ENCODE measurements around the gene SNRNP70.
"Not testable (repeated sequence)": the region's sequence is repeated elsewhere in the genome, so short reads cannot be mapped to it uniquely, and the experiment has no call there.

Gene SNRNP70

DNA sequence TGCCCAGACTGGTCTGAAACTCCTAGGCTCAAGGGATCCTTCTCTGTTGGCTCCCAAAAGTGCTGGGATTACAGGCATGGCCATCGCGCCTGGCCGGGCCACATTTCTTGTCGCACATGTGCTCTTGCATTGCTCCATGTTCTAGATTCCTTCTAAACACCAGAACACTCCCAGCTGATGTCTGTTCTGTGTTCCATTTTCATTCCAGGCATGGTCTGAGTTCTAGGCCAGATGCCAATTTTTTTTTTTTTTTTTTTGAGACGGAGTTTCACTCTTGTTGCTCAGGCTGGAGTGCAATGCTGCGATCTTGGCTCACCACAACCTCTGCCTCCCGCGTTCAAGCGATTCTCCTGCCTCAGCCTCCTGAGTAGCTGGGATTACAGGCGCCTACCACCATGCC lies 36.6 kb downstream of the SNRNP70 start:
- not testable (repeated sequence) for DNase-seq

DNA sequence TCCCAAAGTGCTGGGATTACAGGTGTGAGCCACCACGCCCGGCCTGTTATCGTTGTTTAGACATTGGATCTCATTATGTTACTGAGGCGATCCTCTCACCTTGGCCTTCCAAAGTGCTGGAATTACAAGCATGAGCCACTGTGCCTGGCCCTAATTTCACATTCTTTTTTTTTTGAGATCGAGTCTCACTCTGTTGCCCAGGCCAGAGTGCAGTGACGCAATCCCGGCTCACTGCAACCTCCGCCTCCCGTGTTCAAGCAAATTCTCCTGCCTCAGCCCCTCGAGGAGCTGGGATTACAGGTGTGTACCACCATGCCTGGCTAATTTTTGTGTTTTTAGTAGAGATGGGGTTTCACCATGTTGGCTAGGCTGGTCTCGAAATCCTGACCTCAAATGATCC lies 38.0 kb downstream of the SNRNP70 start:
- DNase-seq = not testable (repeated sequence)

DNA sequence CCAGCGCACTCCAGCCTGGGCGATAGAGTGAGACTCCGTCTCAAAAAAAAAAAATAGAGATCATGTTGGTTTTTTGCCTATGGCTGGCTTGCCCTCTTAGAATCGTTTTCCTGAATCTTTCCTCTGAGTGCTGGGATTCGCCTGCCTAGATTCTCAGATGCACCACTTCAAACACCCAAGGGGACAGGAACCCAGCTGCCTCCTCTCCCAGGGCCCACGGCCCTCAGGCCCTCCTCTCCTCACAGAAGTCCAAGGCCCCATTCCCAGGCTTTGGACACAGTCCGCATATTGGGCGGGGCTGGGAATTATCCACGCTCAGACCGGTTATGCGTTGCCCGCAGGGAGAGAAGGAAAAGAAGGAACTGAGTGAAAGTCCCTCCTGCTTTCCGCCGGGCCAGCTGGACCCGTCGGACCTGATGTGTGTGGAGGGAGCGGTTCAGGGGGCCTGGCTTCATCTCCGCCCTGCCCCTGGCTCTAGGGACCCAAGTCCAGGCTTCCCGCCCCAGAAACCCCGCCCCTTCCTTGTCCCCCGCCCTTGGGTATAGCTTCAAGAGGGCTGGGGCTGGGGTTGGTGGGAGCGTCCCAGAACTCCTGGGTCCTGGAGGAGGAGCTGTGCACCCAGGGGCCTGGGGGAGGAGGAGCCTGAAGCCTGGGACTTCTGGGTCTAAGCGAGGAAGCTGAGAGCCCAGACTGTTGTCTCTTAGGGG lies 39.9 kb downstream of the SNRNP70 start:
- peak; percentile 52 for DNase-seq

DNA sequence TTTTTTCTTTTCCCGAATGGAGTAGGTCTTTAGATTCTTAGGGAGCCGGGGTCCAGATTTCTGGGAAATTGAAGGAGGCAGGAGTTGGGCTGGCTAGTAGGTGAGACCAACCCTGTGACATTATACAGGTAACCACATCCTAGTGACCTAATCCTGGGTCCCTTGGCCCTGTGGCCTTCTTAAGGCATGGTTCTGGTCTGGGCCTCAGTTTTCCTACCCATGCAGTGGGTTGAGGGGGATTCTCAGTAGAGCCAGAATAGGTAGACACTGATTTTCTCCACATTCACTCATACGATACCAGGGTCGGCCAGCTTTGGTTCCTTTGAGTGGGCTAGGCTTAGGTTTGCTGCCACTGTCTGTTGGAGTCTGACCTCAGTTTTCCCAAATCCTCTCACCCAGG lies 41.3 kb downstream of the SNRNP70 start:
- no peak for DNase-seq

DNA sequence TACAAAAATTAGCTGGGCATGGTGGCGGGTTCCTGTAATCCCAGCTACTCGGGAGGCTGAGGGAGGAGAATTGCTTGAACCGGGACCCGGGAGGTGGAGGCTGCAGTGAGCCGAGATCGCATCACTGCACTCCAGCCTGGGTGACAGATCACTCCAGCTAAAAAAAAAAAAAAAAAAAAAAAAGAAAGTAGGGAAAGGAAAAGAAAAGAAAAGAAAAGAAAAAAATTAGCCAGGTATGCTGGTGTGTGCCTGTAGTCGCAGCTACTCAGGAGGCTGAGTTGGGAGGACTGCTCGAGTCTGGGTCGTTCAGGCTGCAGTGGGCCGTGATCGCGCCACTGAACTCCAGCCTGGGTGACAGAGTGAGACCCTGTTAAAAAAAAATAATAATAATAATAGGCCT lies 42.0 kb downstream of the SNRNP70 start:
- not testable (repeated sequence) for DNase-seq

DNA sequence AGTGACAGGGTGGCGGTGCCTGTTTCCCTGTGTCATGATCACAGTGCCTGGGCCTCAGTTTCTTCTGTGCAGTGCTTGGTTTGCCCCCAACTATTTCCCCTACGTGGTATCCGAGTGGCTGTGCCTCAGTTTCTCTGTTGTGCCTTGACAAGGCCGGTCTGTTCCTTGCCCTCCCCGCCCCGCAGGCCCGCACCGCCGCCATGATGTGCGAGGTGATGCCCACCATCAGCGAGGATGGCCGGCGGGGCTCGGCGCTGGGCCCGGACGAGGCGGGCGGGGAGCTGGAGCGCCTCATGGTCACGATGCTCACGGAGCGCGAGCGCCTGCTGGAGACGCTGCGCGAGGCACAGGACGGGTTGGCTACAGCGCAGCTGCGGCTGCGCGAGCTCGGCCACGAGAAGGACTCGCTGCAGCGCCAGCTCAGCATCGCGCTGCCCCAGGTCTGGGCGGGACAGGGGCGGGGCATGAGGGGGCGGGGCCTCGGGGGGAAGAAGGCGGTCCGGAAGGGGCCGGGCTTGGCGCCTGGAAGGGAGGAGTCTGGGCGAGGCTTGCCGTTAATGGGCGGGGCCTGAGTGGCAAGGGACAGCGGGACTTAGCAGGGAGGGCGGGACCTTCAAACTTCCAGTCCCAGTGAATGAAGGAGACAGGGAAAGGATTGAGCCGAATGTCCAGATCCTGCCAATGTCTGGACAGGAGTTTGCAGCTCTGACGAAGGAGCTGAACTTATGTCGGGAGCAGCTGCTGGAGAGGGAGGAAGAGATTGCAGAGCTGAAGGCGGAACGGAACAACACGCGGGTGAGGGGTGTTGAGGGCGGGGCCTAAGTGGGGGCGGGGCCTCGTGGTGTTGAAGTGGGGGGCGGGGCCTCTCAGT lies 42.7 kb downstream of the SNRNP70 start:
- peak; percentile 100 for DNase-seq

DNA sequence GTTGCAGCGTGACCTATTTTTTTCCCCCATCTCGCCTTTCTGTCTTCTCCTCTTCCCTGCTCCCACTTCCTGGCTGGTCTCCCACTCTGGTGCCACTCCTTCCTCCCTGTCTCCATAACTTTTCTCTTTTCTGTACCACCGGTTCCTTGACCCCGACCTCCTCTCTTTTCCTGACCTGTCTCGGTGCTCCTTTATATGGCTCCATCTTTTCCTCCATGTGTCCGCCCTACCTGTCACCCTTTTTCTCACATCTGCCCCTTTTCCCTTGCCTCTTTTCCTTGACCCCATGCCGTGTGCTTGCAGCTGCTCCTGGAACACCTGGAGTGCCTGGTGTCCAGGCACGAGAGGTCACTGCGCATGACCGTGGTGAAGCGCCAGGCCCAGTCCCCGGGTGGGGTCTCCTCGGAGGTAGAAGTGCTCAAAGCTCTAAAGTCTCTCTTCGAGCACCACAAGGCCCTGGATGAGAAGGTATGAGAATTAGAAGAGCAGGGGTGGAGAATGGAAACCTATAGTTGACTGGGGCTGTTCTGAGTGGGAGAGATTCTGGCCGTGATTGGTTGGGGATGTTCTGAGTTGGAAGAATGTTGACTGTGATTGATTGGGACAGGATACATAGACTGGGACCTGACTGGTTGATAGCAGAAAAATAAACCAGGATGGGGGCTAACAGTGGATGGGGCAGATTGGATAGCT lies 43.4 kb downstream of the SNRNP70 start:
- DNase-seq = no peak

DNA sequence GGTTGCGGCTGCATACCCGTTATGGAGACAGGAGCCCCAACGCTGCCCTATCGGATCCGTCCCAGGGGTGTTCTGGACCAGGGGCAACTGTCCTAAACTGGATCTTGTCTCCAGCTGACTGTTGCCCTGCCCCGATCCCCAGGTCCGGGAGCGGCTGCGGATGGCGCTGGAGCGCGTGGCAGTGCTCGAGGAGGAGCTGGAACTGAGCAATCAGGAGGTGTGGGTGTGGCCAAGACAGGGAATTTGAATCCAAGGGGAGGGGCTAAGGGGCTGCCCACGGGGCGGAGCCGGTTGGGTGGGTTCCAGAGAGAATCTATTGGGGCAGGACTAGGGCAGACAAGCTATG lies 44.0 kb downstream of the SNRNP70 start:
- DNase-seq = no peak

DNA sequence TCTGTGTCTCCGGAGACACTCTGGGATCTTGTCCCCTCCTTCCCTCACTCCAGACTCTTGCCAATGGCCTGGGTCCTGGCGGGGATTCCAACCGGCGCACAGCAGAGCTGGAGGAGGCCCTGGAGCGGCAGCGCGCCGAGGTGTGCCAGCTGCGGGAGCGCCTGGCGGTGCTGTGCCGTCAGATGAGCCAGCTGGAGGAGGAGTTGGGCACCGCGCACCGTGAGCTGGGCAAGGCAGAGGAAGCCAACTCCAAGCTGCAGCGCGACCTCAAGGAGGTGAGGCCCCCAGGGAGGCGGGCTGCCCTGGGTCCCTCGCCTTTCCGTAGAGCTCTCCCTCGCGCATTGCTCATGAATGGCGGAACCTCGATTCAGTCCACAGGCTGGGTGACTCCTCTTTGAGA lies 45.1 kb downstream of the SNRNP70 start:
- DNase-seq = no peak

DNA sequence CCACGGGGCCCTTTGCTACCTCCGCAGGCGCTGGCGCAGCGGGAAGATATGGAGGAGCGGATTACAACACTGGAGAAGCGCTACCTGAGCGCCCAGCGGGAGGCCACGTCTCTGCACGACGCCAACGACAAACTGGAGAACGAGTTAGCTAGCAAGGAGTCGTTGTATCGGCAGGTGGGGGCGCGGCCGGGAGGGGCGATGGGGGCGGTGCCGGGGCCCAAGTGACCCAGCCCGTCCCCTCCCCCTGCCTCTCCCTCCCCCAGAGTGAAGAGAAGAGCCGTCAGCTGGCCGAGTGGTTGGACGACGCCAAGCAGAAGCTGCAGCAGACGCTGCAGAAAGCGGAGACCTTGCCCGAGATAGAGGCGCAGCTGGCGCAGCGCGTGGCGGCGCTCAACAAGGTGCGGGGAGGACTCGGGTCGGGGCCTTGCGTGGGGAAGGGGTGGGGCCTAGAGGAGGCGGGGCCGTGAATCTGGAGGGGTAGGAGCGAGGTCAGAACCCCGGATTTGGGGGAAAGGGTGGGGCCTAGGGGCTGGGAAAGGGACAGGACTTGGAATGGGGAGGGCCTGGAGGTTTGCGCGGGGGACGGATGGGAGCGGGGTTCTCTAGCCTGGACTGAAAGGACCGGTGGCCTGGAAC lies 47.8 kb downstream of the SNRNP70 start:
- DNase-seq = no peak

DNA sequence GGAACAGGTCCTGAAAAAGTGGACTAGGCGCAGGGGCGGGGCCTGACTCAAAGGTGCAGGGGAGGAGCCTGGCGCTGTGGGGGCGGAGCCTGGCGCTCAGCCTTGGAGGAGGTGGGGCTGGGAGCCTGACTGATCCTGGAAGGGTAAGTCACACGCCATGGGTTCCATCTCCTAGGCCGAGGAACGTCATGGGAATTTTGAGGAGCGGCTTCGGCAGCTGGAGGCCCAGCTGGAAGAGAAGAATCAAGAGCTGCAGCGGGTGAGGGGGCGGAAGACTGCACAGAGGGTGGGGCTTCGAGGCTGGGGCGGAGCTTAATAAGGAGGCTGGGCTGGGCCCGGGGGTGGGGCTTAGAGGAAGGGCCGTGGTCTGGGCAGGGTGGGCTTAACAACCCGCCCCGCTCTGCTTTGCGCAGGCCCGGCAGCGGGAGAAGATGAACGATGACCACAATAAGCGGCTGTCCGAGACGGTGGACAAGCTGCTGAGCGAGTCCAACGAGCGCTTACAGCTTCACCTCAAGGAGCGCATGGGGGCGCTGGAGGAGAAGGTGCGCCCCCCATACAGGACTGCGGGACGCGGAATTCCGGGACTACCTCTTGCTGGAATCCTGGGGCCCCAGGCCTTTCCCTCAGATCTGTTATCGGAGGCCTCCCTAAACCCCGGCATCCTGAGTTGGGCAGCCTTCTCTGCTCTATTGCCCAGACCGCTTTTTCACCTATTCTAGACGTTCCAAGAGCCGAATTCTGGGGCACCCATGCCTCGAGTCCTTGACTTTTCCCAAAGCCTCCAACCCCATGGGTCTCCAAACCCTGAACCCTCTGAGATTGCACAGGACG lies 48.6 kb downstream of the SNRNP70 start:
- DNase-seq = no peak

DNA sequence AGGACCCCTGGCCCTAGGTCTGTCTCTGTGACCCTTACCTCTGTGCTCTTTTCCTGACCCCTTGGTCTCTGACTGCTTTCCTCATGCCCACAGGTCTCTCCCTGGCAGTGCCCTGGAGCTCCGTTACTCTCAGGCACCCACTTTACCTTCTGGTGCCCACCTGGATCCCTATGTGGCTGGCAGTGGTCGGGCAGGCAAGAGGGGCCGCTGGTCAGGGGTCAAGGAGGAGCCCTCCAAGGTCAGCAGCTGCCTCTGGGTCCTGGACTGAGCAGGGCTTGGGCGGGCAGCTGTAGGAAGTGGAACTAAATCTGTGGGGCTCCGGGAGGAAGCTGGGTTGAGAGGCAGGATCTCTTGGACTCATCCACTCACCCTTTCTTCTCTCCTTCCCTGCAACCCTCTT lies 50.4 kb downstream of the SNRNP70 start:
- DNase-seq = no peak

DNA sequence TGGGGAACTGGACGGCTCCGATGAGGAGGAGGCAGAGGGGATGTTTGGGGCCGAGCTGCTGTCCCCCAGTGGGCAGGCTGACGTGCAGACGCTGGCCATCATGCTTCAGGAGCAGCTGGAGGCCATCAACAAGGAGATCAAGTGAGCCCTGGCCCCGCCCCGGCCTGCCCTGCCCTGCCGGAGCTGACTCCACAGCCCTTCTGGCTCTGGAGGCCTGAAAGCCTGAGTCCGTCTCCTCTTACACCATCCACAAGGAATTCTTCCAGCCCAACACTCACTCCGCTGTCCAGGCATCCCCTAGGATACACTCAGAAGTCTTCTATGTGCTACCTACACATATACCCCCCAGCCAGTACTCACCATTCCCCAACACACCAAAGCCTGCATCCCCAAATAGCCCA lies 51.5 kb downstream of the SNRNP70 start:
- no peak for DNase-seq

DNA sequence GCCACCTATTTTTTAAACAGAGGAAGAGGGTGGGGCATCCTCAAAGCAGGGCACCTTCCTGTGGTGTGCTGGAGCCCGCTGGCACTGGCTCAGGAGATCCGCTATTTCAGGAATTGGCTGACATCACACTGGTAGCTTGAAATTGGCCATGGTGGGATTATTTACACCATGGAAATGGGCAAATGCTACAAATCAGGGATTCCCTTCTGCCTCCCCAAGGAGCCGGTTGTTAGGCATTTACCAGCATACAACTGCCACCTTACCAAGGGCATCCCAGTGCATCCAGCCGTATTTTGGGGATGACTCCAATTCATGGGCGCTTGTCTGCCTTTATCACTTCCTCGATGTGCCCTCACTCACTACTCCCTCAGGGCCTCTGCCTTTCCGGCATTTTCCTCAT lies 55.7 kb downstream of the SNRNP70 start:
- DNase-seq = no peak

DNA sequence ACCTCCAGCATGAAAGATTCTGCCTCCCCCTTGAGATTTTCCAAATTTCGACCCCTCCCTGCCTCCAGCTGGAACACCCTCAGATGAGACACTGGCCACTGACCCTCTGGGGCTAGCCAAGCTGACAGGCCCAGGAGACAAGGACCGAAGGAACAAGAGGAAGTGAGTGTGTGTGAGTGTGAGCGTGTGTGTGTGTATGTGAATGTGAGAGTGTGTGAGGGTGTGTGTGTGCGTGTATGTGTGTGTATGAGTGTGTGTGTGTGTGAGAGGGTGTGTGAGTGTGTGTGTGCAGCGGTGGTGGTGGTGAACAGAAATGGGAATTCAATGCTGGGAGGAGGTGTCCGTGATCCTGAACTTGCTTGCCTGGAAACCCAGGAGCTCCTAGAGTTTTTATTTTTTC lies 56.1 kb downstream of the SNRNP70 start:
- no peak for DNase-seq

DNA sequence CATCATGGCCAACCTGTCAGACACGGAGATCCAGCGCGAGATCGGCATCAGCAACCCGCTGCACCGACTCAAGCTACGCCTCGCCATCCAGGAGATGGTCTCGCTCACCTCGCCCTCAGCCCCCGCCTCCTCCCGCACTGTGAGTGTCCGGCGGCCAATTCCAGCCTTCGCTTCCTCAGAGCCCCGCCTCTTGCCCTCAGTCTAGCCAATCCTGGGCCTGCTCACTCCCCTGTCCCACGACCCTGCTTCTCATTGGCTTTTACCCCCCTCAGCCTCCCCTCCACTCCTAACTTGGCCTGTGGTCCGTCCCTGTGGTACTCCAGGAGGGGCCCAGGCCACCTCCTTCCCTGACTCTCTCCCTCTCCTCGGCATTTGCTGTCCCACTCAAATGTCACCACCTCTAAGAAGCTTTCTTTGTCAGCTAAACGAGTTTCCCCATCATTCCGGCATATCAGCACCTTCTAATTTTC lies 57.6 kb downstream of the SNRNP70 start:
- peak; percentile 88 for DNase-seq

DNA sequence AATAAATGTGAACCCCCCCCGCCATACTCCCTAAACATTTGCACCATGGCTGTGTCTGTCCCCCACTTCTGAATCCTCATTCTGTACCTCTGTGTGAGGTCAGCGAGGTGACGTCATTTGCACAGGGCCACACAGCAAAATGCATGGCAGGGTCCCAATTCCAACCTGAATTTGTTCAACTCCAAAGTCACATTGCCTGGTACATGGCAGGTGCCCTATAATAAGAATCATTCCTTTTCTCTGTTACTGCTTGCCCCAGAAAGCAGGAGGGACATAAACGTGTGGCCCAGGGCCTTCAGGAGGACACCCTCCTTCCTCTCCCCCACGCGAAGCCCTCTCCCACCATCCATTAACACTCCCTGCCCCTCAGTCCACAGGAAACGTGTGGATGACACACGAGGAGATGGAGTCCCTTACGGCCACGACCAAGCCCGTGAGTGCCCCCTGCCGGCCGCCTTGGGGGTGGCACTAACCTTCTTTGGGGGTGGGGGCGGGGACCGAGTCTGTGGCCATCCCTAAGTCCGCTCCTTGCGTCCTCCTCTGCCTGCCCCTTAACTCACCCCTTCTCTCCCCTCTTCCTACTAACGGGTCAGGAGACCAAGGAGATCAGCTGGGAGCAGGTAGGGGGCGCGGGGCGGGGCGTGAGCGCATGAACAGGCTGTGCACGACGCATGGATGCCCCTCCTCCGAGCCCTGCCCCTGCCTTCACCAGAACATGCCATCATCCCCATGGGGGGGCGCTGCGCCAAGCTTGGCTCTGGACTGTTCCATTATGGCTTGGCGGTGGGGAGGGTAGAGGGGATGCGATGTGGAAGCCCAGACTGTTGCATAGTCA lies 60.5 kb downstream of the SNRNP70 start:
- peak; percentile 72 for DNase-seq

DNA sequence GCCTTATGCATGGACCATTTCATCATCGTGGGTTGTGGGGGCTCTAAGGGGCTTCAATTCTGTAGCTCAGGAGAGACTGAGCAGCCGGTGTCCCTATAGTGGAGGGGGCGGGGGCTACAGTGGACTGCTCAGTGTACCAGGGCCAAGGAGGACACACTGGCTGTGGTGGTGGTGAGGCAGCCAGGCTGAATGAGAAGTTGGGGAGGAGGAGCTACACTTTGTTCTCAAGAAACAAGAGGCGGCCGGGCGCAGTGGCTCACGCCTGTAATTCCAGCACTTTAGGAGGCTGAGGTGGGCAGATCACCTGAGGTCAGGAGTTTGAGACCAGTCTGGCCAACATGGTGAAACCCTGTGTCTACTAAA lies 61.1 kb downstream of the SNRNP70 start:
- DNase-seq = not testable (repeated sequence)

DNA sequence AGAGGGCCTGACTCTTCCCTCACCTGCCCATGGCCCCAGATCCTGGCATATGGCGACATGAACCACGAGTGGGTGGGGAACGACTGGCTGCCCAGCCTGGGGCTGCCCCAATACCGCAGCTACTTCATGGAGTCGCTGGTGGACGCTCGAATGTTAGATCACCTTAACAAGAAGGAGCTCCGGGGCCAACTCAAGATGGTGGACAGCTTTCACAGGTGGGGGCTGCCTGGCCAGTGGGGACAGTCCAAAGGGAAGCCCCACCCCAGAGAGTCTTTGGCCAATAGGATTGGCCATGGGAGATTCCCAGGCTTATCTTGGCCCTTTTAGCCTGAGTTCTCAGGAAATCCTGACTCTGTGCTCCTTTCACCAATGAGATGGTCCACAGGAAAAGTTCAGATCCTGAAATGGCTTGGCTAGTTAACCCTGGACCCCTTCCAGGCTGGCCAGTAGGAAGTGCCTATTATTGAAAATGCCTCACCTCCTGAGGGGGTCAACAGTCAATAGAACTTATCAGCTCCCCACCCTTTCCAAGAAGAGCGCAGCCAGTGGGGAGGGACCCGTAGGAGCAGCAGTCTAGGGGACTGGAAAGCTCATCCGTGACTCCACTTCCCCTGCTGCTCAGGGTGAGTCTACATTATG lies 62.9 kb downstream of the SNRNP70 start:
- no peak for DNase-seq

DNA sequence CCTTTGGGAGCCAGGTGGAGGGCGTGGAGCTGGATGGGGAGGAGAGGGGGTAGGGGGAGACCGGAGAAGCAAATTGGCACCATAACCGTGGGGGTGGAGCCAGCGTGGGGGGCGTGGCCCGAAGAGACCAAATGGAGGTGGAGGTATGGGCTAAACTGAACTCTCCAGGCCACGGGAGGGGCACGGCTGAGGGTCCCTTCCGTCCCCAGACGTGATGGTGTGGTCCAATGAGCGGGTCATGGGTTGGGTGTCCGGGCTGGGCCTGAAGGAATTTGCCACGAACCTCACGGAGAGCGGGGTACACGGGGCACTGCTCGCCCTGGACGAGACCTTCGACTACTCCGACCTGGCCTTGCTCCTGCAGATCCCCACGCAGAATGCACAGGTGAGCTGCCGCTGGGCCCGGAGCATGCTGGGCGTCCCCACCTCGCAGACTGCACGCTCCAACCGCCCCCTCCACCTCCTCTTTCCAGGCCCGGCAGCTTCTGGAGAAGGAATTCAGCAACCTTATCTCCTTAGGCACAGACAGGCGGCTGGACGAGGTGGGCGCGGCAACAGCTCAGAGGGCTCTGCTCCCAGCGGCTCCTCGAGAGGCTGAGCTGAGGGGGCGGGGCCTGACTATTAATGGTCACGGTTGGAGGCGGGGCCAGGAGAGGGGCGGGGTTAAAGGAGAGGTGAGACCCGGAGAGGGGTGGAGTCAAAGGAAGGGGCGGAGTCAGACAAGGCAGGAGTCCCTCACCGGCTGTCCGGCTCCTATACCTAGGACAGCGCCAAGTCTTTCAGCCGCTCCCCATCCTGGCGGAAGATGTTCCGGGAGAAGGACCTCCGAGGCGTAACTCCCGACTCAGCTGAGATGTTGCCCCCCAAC lies 63.8 kb downstream of the SNRNP70 start:
- peak; percentile 94 for DNase-seq
